Measurements from ENCODE around the gene CHST11. TPM values are rescaled to one million over a fixed set of nuclear protein-coding genes. Genes with fewer than 3 reads are reported as not detected.

CHST11 gene
- total and polyA plus RNA-seq, 4 donors, result 0.57 to 11.1 (median 3.7) TPM

DNA sequence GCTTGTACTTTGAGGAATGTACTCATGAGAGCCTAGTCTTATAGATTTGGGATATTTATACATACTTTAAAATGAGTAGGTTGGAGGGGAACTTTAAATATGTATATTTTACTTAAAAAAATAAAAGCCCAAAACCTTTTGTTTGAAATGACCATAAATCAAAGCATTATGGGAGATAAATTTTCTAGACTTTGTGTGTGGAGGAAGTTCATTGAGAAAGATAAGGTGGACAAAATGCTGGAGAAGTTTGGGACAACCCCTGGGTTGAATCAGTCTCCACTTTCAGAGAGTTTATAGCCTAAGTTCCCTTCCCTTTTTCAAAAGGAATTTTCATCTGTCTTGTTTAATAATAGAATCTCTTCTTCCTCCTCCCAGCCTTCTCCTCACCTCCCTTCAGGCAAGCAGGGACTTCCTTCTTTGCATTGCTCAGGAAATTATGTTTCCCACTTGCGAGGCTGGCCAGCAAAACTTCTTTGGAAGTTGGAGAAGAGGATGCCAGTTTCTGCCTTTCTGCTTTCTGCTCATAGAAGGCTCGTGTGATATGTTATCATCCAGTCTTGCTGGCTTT, 54.2 kb downstream of the CHST11 start:
- DNase-seq (ENCODE audit: low spot score), result no peak
- Histone ChIP-seq H3K9me3 (ENCODE audit: control insufficient read depth in 4 of 4, low read length in 3 of 4) (no peaks in the 10 kb centered on the region), H3K4me3 (ENCODE audit: low read depth in 1 of 3, low read length in 3 of 3) (no peak overlapping the region), H3K9ac (ENCODE audit: low read depth in 1 of 2, low read length in 2 of 2) (no peak overlapping the region), H3K4me1 (ENCODE audit: control insufficient read depth in 4 of 4, insufficient read depth in 4 of 4, low read length in 3 of 4) (peaks cover 0 to 3% (median 0%) of the 10 kb centered on the region in 4 donors), H3K27ac (ENCODE audit: low read depth in 1 of 2, low read length in 2 of 2) (no peak overlapping the region), H3K36me3 (ENCODE audit: control insufficient read depth in 4 of 4, insufficient read depth in 3 of 4, low read depth in 1 of 4, low read length in 3 of 4) (no peaks in the 10 kb centered on the region), H3K27me3 (ENCODE audit: control insufficient read depth in 4 of 4, insufficient read depth in 4 of 4, low read length in 3 of 4) (no peaks in the 10 kb centered on the region)
- no peak for TF ChIP-seq EGR1 (IDR thresholded peaks at IDR 0.05; ENCODE audit: low read depth in 2 of 2)
- no peak for TF ChIP-seq RAD21 (IDR thresholded peaks at IDR 0.05)
- no peak for TF ChIP-seq NR2F2 (IDR thresholded peaks at IDR 0.05)
- no peak for TF ChIP-seq RXRA (IDR thresholded peaks at IDR 0.05)
- 50% methylated on average over 2 of the region's 2 CpGs for WGBS

DNA sequence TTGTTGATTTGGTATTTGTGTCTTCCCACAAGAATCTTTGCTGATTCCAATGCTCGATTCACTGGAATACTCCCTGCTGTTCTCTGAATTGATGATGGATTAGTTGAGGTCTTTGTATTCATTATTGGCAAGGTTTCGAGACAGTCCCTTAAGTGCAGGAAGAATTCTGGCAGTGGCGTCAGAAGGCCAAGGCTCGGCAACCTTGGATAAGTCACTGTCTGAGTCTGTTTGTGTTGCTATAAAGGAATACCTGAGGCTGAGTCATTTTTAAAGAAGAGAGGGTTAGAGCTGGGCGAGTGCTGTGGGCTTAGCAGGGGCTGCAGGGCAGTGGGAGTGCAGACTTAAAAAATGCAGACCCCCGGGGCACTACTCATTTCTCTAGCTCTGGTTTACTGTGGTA, 56.9 kb downstream of the CHST11 start:
- no peak for DNase-seq (ENCODE audit: low spot score)
- Histone ChIP-seq H3K36me3 (ENCODE audit: control insufficient read depth in 4 of 4, insufficient read depth in 3 of 4, low read depth in 1 of 4, low read length in 3 of 4) (no peaks in the 10 kb centered on the region), H3K27ac (ENCODE audit: low read depth in 1 of 2, low read length in 2 of 2) (no peak overlapping the region), H3K9ac (ENCODE audit: low read depth in 1 of 2, low read length in 2 of 2) (no peak overlapping the region), H3K27me3 (ENCODE audit: control insufficient read depth in 4 of 4, insufficient read depth in 4 of 4, low read length in 3 of 4) (no peaks in the 10 kb centered on the region), H3K9me3 (ENCODE audit: control insufficient read depth in 4 of 4, low read length in 3 of 4) (no peaks in the 10 kb centered on the region), H3K4me3 (ENCODE audit: low read depth in 1 of 3, low read length in 3 of 3) (no peak overlapping the region), H3K4me1 (ENCODE audit: control insufficient read depth in 4 of 4, insufficient read depth in 4 of 4, low read length in 3 of 4) (no peaks in the 10 kb centered on the region)
- WGBS, result 87% methylated on average over 6 of the region's 6 CpGs
- TF ChIP-seq HNF4G (IDR thresholded peaks at IDR 0.05), result no peak
- TF ChIP-seq JUND (IDR thresholded peaks at IDR 0.05), result no peak
- TF ChIP-seq, protein P1, sequence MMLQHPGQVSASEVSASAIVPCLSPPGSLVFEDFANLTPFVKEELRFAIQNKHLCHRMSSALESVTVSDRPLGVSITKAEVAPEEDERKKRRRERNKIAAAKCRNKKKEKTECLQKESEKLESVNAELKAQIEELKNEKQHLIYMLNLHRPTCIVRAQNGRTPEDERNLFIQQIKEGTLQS (IDR thresholded peaks at IDR 0.05), result no peak
- no peak for TF ChIP-seq TAF1 (conservative IDR thresholded peaks at IDR 0.05)
- no peak for TF ChIP-seq HNF4A (conservative IDR thresholded peaks at IDR 0.05)
- TF ChIP-seq, protein P2, sequence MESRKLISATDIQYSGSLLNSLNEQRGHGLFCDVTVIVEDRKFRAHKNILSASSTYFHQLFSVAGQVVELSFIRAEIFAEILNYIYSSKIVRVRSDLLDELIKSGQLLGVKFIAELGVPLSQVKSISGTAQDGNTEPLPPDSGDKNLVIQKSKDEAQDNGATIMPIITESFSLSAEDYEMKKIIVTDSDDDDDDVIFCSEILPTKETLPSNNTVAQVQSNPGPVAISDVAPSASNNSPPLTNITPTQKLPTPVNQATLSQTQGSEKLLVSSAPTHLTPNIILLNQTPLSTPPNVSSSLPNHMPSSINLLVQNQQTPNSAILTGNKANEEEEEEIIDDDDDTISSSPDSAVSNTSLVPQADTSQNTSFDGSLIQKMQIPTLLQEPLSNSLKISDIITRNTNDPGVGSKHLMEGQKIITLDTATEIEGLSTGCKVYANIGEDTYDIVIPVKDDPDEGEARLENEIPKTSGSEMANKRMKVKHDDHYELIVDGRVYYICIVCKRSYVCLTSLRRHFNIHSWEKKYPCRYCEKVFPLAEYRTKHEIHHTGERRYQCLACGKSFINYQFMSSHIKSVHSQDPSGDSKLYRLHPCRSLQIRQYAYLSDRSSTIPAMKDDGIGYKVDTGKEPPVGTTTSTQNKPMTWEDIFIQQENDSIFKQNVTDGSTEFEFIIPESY (IDR thresholded peaks at IDR 0.05), result no peak
- no peak for TF ChIP-seq SP1 (IDR thresholded peaks at IDR 0.05)
- no peak for TF ChIP-seq FOXA1 (IDR thresholded peaks at IDR 0.05)
- TF ChIP-seq RAD21 (IDR thresholded peaks at IDR 0.05), result no peak
- no peak for TF ChIP-seq GABPA (IDR thresholded peaks at IDR 0.05 in 1 of 2, conservative IDR thresholded peaks at IDR 0.05 in 1 of 2)
- no peak for TF ChIP-seq RXRA (IDR thresholded peaks at IDR 0.05)
- no peak for TF ChIP-seq NR2F2 (IDR thresholded peaks at IDR 0.05)
- no peak for TF ChIP-seq FOXA2 (IDR thresholded peaks at IDR 0.05)
- TF ChIP-seq, protein P3, sequence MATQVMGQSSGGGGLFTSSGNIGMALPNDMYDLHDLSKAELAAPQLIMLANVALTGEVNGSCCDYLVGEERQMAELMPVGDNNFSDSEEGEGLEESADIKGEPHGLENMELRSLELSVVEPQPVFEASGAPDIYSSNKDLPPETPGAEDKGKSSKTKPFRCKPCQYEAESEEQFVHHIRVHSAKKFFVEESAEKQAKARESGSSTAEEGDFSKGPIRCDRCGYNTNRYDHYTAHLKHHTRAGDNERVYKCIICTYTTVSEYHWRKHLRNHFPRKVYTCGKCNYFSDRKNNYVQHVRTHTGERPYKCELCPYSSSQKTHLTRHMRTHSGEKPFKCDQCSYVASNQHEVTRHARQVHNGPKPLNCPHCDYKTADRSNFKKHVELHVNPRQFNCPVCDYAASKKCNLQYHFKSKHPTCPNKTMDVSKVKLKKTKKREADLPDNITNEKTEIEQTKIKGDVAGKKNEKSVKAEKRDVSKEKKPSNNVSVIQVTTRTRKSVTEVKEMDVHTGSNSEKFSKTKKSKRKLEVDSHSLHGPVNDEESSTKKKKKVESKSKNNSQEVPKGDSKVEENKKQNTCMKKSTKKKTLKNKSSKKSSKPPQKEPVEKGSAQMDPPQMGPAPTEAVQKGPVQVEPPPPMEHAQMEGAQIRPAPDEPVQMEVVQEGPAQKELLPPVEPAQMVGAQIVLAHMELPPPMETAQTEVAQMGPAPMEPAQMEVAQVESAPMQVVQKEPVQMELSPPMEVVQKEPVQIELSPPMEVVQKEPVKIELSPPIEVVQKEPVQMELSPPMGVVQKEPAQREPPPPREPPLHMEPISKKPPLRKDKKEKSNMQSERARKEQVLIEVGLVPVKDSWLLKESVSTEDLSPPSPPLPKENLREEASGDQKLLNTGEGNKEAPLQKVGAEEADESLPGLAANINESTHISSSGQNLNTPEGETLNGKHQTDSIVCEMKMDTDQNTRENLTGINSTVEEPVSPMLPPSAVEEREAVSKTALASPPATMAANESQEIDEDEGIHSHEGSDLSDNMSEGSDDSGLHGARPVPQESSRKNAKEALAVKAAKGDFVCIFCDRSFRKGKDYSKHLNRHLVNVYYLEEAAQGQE (IDR thresholded peaks at IDR 0.05), result no peak
- TF ChIP-seq EGR1 (IDR thresholded peaks at IDR 0.05; ENCODE audit: low read depth in 2 of 2), result no peak
- TF ChIP-seq, protein P4, sequence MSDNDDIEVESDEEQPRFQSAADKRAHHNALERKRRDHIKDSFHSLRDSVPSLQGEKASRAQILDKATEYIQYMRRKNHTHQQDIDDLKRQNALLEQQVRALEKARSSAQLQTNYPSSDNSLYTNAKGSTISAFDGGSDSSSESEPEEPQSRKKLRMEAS (IDR thresholded peaks at IDR 0.05), result no peak
- TF ChIP-seq, protein P5, sequence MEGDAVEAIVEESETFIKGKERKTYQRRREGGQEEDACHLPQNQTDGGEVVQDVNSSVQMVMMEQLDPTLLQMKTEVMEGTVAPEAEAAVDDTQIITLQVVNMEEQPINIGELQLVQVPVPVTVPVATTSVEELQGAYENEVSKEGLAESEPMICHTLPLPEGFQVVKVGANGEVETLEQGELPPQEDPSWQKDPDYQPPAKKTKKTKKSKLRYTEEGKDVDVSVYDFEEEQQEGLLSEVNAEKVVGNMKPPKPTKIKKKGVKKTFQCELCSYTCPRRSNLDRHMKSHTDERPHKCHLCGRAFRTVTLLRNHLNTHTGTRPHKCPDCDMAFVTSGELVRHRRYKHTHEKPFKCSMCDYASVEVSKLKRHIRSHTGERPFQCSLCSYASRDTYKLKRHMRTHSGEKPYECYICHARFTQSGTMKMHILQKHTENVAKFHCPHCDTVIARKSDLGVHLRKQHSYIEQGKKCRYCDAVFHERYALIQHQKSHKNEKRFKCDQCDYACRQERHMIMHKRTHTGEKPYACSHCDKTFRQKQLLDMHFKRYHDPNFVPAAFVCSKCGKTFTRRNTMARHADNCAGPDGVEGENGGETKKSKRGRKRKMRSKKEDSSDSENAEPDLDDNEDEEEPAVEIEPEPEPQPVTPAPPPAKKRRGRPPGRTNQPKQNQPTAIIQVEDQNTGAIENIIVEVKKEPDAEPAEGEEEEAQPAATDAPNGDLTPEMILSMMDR (IDR thresholded peaks at IDR 0.05; ENCODE audit: low read depth, low read length, missing input control), result no peak

All from liver (tissue), 9 donors.